Measurements from ENCODE around the gene MORN5. TPM values are rescaled to one million over a fixed set of nuclear protein-coding genes. Genes with fewer than 3 reads are reported as not detected.

MORN5 gene
- total and polyA plus RNA-seq, 4 donors = 17.9 to 22.9 (median 18.6) TPM

- ATAC-seq (ENCODE audit: insufficient read depth, low FRiP score) (no peak), DNase-seq (no peak)
- Histone ChIP-seq H3K27ac (ENCODE audit: low read depth in 1 of 2, low read length in 1 of 2) (no peak overlapping the region), H3K4me1 (ENCODE audit: control insufficient read depth in 5 of 5, insufficient read depth in 5 of 5, low read length in 5 of 5) (peaks cover 0 to 15% (median 0%) of the 10 kb centered on the region in 5 donors), H3K4me3 (no peak overlapping the region), H3K27me3 (ENCODE audit: control insufficient read depth in 3 of 3, insufficient read depth in 3 of 3, low read length in 2 of 3) (peaks cover 0 to 18% (median 15%) of the 10 kb centered on the region in 3 donors), H3K9ac (ENCODE audit: insufficient read depth in 1 of 2, low read length in 2 of 2) (no peak overlapping the region), H3K9me3 (ENCODE audit: control insufficient read depth in 4 of 4, insufficient read depth in 3 of 4, low read length in 3 of 4) (no peaks in the 10 kb centered on the region), H3K36me3 (ENCODE audit: control insufficient read depth in 4 of 4, insufficient read depth in 4 of 4, low read length in 4 of 4) (no peaks in the 10 kb centered on the region)
- WGBS, 2 donors = 76 to 81% methylated on average over 9 of the region's 9 CpGs
- TF ChIP-seq CTCF (IDR thresholded peaks at IDR 0.05; ENCODE audit: control extremely low read depth, extremely low read depth) = no peak
Measured at GRCh38 chr9:122207096-122207495, 47.4 kb downstream of the MORN5 start.

- Histone ChIP-seq H3K4me1 (ENCODE audit: control insufficient read depth in 5 of 5, insufficient read depth in 5 of 5, low read length in 5 of 5) (peaks cover 0 to 15% (median 0%) of the 10 kb centered on the region in 5 donors), H3K9ac (ENCODE audit: insufficient read depth in 1 of 2, low read length in 2 of 2) (no peak overlapping the region), H3K27me3 (ENCODE audit: control insufficient read depth in 3 of 3, insufficient read depth in 3 of 3, low read length in 2 of 3) (peaks cover 0 to 37% (median 33%) of the 10 kb centered on the region in 3 donors), H3K27ac (ENCODE audit: low read depth in 1 of 2, low read length in 1 of 2) (no peak overlapping the region), H3K4me3 (no peak overlapping the region), H3K9me3 (ENCODE audit: control insufficient read depth in 4 of 4, insufficient read depth in 3 of 4, low read length in 3 of 4) (no peaks in the 10 kb centered on the region), H3K36me3 (ENCODE audit: control insufficient read depth in 4 of 4, insufficient read depth in 4 of 4, low read length in 4 of 4) (no peaks in the 10 kb centered on the region)
- WGBS, 2 donors = 93 to 96% methylated on average over 12 of the region's 12 CpGs
- DNase-seq = no peak
- ATAC-seq (ENCODE audit: insufficient read depth, low FRiP score) = no peak
- TF ChIP-seq CTCF (IDR thresholded peaks at IDR 0.05; ENCODE audit: control extremely low read depth, extremely low read depth) = no peak
Measured at GRCh38 chr9:122209451-122209850, 49.7 kb downstream of the MORN5 start.

- WGBS, 2 donors = 86 to 90% methylated on average over 7 of the region's 7 CpGs
- Histone ChIP-seq H3K4me3 (no peak overlapping the region), H3K27ac (ENCODE audit: low read depth in 1 of 2, low read length in 1 of 2) (no peak overlapping the region), H3K9me3 (ENCODE audit: control insufficient read depth in 4 of 4, insufficient read depth in 3 of 4, low read length in 3 of 4) (peaks cover 0 to 4% (median 0%) of the 10 kb centered on the region in 4 donors), H3K36me3 (ENCODE audit: control insufficient read depth in 4 of 4, insufficient read depth in 4 of 4, low read length in 4 of 4) (no peaks in the 10 kb centered on the region), H3K4me1 (ENCODE audit: control insufficient read depth in 5 of 5, insufficient read depth in 5 of 5, low read length in 5 of 5) (peaks cover 0 to 1% (median 0%) of the 10 kb centered on the region in 5 donors), H3K9ac (ENCODE audit: insufficient read depth in 1 of 2, low read length in 2 of 2) (no peak overlapping the region), H3K27me3 (ENCODE audit: control insufficient read depth in 3 of 3, insufficient read depth in 3 of 3, low read length in 2 of 3) (peaks cover 0 to 63% (median 61%) of the 10 kb centered on the region in 3 donors)
- ATAC-seq (ENCODE audit: insufficient read depth, low FRiP score) = no peak
- no peak for DNase-seq
- TF ChIP-seq CTCF (IDR thresholded peaks at IDR 0.05; ENCODE audit: control extremely low read depth, extremely low read depth) = no peak
Measured at GRCh38 chr9:122212473-122213004, 52.8 kb downstream of the MORN5 start.
